HEK293 (cell line): ENCODE results near the gene HESX1.

Source experiments
- KLF9 ChIP-seq: fragments of 450-650 bp; formaldehyde crosslinking; IDR thresholded peaks from 2 replicates; pipeline ENCODE4 v1.5.1; 2016; ENCODE audit warnings: missing biosample characterization, missing genetic modification characterization, low read depth
- MEIS1 ChIP-seq: sonication (generic); formaldehyde crosslinking; IDR thresholded peaks from 2 replicates; pipeline ENCODE4 v1.8.1; 2022; ENCODE audit warnings: missing genetic modification reagents, mild to moderate bottlenecking, borderline replicate concordance
- OSR2 ChIP-seq: fragments of 450-650 bp; formaldehyde crosslinking; IDR thresholded peaks from 2 replicates; pipeline ENCODE4 v1.5.1; 2016; ENCODE audit warnings: missing biosample characterization, missing genetic modification characterization
- YY2 ChIP-seq: fragments of 450-650 bp; formaldehyde crosslinking; IDR thresholded peaks from 2 replicates; pipeline ENCODE4 v1.5.1; 2016; ENCODE audit warnings: missing biosample characterization, missing genetic modification characterization
- ZBTB17 ChIP-seq: fragments of 450-650 bp; formaldehyde crosslinking; IDR thresholded peaks from 2 replicates; pipeline ENCODE4 v1.5.1; 2016; ENCODE audit warnings: missing biosample characterization, missing genetic modification characterization
- ZFP3 ChIP-seq: fragments of 450-650 bp; formaldehyde crosslinking; IDR thresholded peaks from 2 replicates; pipeline ENCODE4 v1.5.1; 2016; ENCODE audit warnings: low read depth, missing biosample characterization, missing genetic modification characterization
- ZFP69B ChIP-seq: fragments of 450-650 bp; formaldehyde crosslinking; IDR thresholded peaks from 2 replicates; pipeline ENCODE4 v1.5.1; 2016; ENCODE audit warnings: missing biosample characterization, missing genetic modification characterization
- ZNF157 ChIP-seq: fragments of 450-650 bp; formaldehyde crosslinking; IDR thresholded peaks from 2 replicates; pipeline ENCODE4 v1.5.1; 2016; ENCODE audit warnings: missing biosample characterization, missing genetic modification characterization
- ZNF585B ChIP-seq: fragments of 450-650 bp; formaldehyde crosslinking; IDR thresholded peaks from 2 replicates; pipeline ENCODE4 v1.5.1; 2016; ENCODE audit warnings: missing biosample characterization, missing genetic modification characterization
- ZNF701 ChIP-seq: fragments of 450-650 bp; formaldehyde crosslinking; IDR thresholded peaks from 2 replicates; pipeline ENCODE4 v1.5.1; 2016; ENCODE audit warnings: missing biosample characterization, missing genetic modification characterization
- ZNF791 ChIP-seq: fragments of 450-650 bp; formaldehyde crosslinking; IDR thresholded peaks from 2 replicates; pipeline ENCODE4 v1.5.1; 2016; ENCODE audit warnings: missing biosample characterization, missing genetic modification characterization
- ZNF843 ChIP-seq: fragments of 450-650 bp; formaldehyde crosslinking; IDR thresholded peaks from 2 replicates; pipeline ENCODE4 v1.5.1; 2016; ENCODE audit warnings: missing biosample characterization, missing genetic modification characterization
- ZSCAN30 ChIP-seq: fragments of 450-650 bp; IDR thresholded peaks from 2 replicates; pipeline ENCODE4 v1.5.1; 2018; ENCODE audit warnings: missing biosample characterization, mild to moderate bottlenecking, missing genetic modification characterization, moderate library complexity
- TF ChIP-seq, protein P1 (sequence below): fragments of 450-650 bp; formaldehyde crosslinking; IDR thresholded peaks from 2 replicates; pipeline ENCODE4 v1.5.1; 2016; ENCODE audit warnings: missing biosample characterization, missing genetic modification characterization, borderline replicate concordance
- TF ChIP-seq, protein P2 (sequence below): fragments of 450-650 bp; formaldehyde crosslinking; IDR thresholded peaks from 2 replicates; pipeline ENCODE4 v1.5.1; 2016; ENCODE audit warnings: missing biosample characterization, missing genetic modification characterization
- TF ChIP-seq, protein P3 (sequence below): fragments of 450-650 bp; formaldehyde crosslinking; IDR thresholded peaks from 2 replicates; pipeline ENCODE4 v1.5.1; 2016; ENCODE audit warnings: missing biosample characterization, missing genetic modification characterization
- TF ChIP-seq, protein P4 (sequence below): fragments of 450-650 bp; formaldehyde crosslinking; IDR thresholded peaks from 2 replicates; pipeline ENCODE4 v1.5.1; 2016; ENCODE audit warnings: missing biosample characterization, missing genetic modification characterization, borderline replicate concordance
- TF ChIP-seq, protein P5 (sequence below): fragments of 450-650 bp; formaldehyde crosslinking; IDR thresholded peaks from 2 replicates; pipeline ENCODE4 v1.5.1; 2016; ENCODE audit warnings: missing biosample characterization, missing genetic modification characterization
- TF ChIP-seq, protein P6 (sequence below): fragments of 450-650 bp; formaldehyde crosslinking; IDR thresholded peaks from 2 replicates; pipeline ENCODE4 v1.5.1; 2017; ENCODE audit warnings: missing biosample characterization, missing genetic modification characterization
- TF ChIP-seq, protein P7 (sequence below): fragments of 450-650 bp; formaldehyde crosslinking; IDR thresholded peaks from 2 replicates; pipeline ENCODE4 v1.5.0; 2017; ENCODE audit warnings: missing biosample characterization, missing genetic modification characterization, borderline replicate concordance

The HESX1 gene

DNA sequence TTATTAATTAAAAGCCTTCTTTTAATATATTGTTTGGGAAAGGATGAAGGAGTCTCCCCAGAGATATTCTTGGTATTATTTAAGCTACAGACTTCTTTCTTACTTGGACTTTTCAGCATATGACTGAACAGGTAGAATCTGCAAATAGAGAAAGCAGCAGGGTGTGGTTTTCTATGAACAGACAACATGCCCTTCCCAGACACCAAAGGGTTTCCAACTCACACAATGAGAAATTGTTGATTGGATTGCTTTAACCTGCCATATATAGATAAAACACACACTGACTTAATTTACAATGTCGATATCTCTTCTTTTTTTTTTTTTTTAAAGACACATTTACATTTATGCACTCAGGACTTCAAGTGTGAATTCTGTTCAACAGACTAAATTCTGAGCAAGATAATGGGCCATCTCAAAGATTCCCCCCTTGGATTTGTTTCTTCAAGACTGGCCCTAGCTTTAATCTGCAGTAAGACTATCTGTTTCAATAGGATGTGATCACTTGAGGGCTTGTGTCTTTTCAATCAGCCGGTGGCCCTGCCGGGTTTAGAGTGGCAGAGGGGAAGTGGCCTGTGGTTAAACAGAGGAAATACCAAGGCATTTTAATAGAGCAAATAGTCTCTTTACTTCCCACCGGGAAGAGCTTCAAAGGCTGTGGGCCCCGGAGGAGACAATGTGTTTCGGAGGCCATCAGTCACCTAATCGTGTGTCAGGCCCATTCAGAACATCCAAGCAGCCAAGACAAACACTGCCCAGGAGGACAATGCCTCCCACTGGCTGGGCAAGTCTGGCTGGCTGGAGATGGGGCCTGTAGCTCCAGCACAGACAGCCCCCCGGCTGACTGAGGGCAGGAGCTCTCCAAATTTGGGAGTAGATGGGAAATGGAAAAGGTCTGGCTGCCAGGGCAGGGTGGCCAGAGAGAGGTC, 40.7 kb downstream of the HESX1 start (continued):
- TF ChIP-seq, protein P1, sequence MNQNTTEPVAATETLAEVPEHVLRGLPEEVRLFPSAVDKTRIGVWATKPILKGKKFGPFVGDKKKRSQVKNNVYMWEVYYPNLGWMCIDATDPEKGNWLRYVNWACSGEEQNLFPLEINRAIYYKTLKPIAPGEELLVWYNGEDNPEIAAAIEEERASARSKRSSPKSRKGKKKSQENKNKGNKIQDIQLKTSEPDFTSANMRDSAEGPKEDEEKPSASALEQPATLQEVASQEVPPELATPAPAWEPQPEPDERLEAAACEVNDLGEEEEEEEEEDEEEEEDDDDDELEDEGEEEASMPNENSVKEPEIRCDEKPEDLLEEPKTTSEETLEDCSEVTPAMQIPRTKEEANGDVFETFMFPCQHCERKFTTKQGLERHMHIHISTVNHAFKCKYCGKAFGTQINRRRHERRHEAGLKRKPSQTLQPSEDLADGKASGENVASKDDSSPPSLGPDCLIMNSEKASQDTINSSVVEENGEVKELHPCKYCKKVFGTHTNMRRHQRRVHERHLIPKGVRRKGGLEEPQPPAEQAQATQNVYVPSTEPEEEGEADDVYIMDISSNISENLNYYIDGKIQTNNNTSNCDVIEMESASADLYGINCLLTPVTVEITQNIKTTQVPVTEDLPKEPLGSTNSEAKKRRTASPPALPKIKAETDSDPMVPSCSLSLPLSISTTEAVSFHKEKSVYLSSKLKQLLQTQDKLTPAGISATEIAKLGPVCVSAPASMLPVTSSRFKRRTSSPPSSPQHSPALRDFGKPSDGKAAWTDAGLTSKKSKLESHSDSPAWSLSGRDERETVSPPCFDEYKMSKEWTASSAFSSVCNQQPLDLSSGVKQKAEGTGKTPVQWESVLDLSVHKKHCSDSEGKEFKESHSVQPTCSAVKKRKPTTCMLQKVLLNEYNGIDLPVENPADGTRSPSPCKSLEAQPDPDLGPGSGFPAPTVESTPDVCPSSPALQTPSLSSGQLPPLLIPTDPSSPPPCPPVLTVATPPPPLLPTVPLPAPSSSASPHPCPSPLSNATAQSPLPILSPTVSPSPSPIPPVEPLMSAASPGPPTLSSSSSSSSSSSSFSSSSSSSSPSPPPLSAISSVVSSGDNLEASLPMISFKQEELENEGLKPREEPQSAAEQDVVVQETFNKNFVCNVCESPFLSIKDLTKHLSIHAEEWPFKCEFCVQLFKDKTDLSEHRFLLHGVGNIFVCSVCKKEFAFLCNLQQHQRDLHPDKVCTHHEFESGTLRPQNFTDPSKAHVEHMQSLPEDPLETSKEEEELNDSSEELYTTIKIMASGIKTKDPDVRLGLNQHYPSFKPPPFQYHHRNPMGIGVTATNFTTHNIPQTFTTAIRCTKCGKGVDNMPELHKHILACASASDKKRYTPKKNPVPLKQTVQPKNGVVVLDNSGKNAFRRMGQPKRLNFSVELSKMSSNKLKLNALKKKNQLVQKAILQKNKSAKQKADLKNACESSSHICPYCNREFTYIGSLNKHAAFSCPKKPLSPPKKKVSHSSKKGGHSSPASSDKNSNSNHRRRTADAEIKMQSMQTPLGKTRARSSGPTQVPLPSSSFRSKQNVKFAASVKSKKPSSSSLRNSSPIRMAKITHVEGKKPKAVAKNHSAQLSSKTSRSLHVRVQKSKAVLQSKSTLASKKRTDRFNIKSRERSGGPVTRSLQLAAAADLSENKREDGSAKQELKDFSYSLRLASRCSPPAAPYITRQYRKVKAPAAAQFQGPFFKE (tag by site-specific recombination): no peak
- TF ChIP-seq ZNF157 (tag by site-specific recombination) (no peak), ZFP69B (tag by site-specific recombination) (peak; percentile 73; the same call in 1 of the 2 replicates), KLF9 (tag by site-specific recombination) (no peak), YY2 (tag by site-specific recombination) (no peak), ZSCAN30 (peak; percentile 45; the same call in 1 of the 2 replicates), ZNF843 (tag by site-specific recombination) (0 out of 2 replicates have a peak, but pooled peaks have one; percentile 40), ZNF701 (no peak), ZFP3 (no peak), ZNF791 (tag by site-specific recombination) (no peak), OSR2 (tag by site-specific recombination) (peak; percentile 61), ZBTB17 (tag by site-specific recombination) (peak; percentile 31; the same call in 1 of the 2 replicates), ZNF585B (tag by site-specific recombination) (peak; percentile 90), MEIS1 (CRISPR knock-in tag) (peak; percentile 41; the same call in 1 of the 2 replicates)
- TF ChIP-seq, protein P2, sequence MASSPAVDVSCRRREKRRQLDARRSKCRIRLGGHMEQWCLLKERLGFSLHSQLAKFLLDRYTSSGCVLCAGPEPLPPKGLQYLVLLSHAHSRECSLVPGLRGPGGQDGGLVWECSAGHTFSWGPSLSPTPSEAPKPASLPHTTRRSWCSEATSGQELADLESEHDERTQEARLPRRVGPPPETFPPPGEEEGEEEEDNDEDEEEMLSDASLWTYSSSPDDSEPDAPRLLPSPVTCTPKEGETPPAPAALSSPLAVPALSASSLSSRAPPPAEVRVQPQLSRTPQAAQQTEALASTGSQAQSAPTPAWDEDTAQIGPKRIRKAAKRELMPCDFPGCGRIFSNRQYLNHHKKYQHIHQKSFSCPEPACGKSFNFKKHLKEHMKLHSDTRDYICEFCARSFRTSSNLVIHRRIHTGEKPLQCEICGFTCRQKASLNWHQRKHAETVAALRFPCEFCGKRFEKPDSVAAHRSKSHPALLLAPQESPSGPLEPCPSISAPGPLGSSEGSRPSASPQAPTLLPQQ: peak; percentile 93
- TF ChIP-seq, protein P3, sequence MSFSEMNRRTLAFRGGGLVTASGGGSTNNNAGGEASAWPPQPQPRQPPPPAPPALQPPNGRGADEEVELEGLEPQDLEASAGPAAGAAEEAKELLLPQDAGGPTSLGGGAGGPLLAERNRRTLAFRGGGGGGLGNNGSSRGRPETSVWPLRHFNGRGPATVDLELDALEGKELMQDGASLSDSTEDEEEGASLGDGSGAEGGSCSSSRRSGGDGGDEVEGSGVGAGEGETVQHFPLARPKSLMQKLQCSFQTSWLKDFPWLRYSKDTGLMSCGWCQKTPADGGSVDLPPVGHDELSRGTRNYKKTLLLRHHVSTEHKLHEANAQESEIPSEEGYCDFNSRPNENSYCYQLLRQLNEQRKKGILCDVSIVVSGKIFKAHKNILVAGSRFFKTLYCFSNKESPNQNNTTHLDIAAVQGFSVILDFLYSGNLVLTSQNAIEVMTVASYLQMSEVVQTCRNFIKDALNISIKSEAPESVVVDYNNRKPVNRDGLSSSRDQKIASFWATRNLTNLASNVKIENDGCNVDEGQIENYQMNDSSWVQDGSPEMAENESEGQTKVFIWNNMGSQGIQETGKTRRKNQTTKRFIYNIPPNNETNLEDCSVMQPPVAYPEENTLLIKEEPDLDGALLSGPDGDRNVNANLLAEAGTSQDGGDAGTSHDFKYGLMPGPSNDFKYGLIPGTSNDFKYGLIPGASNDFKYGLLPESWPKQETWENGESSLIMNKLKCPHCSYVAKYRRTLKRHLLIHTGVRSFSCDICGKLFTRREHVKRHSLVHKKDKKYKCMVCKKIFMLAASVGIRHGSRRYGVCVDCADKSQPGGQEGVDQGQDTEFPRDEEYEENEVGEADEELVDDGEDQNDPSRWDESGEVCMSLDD (tag by site-specific recombination): no peak
- TF ChIP-seq, protein P4, sequence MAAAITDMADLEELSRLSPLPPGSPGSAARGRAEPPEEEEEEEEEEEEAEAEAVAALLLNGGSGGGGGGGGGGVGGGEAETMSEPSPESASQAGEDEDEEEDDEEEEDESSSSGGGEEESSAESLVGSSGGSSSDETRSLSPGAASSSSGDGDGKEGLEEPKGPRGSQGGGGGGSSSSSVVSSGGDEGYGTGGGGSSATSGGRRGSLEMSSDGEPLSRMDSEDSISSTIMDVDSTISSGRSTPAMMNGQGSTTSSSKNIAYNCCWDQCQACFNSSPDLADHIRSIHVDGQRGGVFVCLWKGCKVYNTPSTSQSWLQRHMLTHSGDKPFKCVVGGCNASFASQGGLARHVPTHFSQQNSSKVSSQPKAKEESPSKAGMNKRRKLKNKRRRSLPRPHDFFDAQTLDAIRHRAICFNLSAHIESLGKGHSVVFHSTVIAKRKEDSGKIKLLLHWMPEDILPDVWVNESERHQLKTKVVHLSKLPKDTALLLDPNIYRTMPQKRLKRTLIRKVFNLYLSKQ: no peak
- TF ChIP-seq, protein P5, sequence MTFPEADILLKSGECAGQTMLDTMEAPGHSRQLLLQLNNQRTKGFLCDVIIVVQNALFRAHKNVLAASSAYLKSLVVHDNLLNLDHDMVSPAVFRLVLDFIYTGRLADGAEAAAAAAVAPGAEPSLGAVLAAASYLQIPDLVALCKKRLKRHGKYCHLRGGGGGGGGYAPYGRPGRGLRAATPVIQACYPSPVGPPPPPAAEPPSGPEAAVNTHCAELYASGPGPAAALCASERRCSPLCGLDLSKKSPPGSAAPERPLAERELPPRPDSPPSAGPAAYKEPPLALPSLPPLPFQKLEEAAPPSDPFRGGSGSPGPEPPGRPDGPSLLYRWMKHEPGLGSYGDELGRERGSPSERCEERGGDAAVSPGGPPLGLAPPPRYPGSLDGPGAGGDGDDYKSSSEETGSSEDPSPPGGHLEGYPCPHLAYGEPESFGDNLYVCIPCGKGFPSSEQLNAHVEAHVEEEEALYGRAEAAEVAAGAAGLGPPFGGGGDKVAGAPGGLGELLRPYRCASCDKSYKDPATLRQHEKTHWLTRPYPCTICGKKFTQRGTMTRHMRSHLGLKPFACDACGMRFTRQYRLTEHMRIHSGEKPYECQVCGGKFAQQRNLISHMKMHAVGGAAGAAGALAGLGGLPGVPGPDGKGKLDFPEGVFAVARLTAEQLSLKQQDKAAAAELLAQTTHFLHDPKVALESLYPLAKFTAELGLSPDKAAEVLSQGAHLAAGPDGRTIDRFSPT (tag by site-specific recombination): no peak
- TF ChIP-seq, protein P6, sequence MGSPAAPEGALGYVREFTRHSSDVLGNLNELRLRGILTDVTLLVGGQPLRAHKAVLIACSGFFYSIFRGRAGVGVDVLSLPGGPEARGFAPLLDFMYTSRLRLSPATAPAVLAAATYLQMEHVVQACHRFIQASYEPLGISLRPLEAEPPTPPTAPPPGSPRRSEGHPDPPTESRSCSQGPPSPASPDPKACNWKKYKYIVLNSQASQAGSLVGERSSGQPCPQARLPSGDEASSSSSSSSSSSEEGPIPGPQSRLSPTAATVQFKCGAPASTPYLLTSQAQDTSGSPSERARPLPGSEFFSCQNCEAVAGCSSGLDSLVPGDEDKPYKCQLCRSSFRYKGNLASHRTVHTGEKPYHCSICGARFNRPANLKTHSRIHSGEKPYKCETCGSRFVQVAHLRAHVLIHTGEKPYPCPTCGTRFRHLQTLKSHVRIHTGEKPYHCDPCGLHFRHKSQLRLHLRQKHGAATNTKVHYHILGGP (tag by site-specific recombination): no peak
- TF ChIP-seq, protein P7, sequence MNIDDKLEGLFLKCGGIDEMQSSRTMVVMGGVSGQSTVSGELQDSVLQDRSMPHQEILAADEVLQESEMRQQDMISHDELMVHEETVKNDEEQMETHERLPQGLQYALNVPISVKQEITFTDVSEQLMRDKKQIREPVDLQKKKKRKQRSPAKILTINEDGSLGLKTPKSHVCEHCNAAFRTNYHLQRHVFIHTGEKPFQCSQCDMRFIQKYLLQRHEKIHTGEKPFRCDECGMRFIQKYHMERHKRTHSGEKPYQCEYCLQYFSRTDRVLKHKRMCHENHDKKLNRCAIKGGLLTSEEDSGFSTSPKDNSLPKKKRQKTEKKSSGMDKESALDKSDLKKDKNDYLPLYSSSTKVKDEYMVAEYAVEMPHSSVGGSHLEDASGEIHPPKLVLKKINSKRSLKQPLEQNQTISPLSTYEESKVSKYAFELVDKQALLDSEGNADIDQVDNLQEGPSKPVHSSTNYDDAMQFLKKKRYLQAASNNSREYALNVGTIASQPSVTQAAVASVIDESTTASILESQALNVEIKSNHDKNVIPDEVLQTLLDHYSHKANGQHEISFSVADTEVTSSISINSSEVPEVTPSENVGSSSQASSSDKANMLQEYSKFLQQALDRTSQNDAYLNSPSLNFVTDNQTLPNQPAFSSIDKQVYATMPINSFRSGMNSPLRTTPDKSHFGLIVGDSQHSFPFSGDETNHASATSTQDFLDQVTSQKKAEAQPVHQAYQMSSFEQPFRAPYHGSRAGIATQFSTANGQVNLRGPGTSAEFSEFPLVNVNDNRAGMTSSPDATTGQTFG (tag by site-specific recombination): no peak
